CD14-positive monocyte (primary cell): Measurements from ENCODE around the gene IL3RA. TPM values are rescaled to one million over a fixed set of nuclear protein-coding genes. Genes with fewer than 3 reads are reported as not detected.

Source experiments
- DNase-seq, 3 donors: peaks; one replicate each; pipeline ENCODE4 v3.0.0-alpha.2; 2011 to 2022
- H2AFZ ChIP-seq: 2 replicates; pipeline ENCODE4 v1.6.0; 2012; ENCODE audit warnings: mild to moderate bottlenecking, low read depth, low read length, inconsistent platforms; ENCODE audit not compliant: insufficient read depth, poor library complexity, severe bottlenecking
- H3K27ac ChIP-seq, 2 donors: 1 replicate in 1 of 2; 2 replicates in 1 of 2; pipeline ENCODE4 v1.5.1; 2012 to 2013; ENCODE audit warnings: low read length in 2 of 2, control low read depth in 1 of 2, inconsistent platforms in 1 of 2, low read depth in 1 of 2, mild to moderate bottlenecking in 1 of 2
- H3K27me3 ChIP-seq, 2 donors: one replicate each; pipeline versions ENCODE4 v1.6.0 to v1.6.1; 2011 to 2013; ENCODE audit warnings: low read length in 2 of 2; ENCODE audit not compliant: control insufficient read depth in 2 of 2, insufficient read depth in 2 of 2
- H3K36me3 ChIP-seq, 2 donors: replicated peaks in 1 of 2; 1 replicate in 1 of 2; 2 replicates in 1 of 2; pipeline versions ENCODE4 v1.5.1 to v1.6.1; 2012 to 2013; ENCODE audit warnings: low read length in 2 of 2, control low read depth in 1 of 2, inconsistent platforms in 1 of 2, mild to moderate bottlenecking in 1 of 2; ENCODE audit not compliant: insufficient read depth in 2 of 2, control insufficient read depth in 1 of 2
- H3K4me1 ChIP-seq, 2 donors: 1 replicate in 1 of 2; 2 replicates in 1 of 2; pipeline versions ENCODE4 v1.5.1 to v1.6.1; 2012 to 2013; ENCODE audit warnings: low read length in 2 of 2, control low read depth in 1 of 2, inconsistent platforms in 1 of 2, mild to moderate bottlenecking in 1 of 2, moderate library complexity in 1 of 2; ENCODE audit not compliant: insufficient read depth in 2 of 2, control insufficient read depth in 1 of 2
- H3K4me2 ChIP-seq: replicated peaks from 2 replicates; pipeline ENCODE3; 2012; ENCODE audit warnings: low read length, moderate library complexity, mild to moderate bottlenecking; ENCODE audit not compliant: poor library complexity, severe bottlenecking; ENCODE audit errors: extremely low read depth
- H3K4me3 ChIP-seq, 3 experiments: fragments of 200-600 bp in 1 of 3; sonication (generic) in 1 of 3; replicated peaks in 1 of 3; 1 replicate in 2 of 3; 2 replicates in 1 of 3; pipeline ENCODE4 v1.5.1; 2011 to 2013; ENCODE audit warnings: low read length in 3 of 3, mild to moderate bottlenecking in 3 of 3, control low read depth in 2 of 3, low read depth in 2 of 3, inconsistent platforms in 1 of 3, moderate library complexity in 1 of 3
- H3K79me2 ChIP-seq: 2 replicates; pipeline ENCODE4 v1.6.0; 2012; ENCODE audit warnings: mild to moderate bottlenecking, control low read depth, inconsistent platforms, low read length, moderate library complexity; ENCODE audit not compliant: insufficient read depth
- H3K9ac ChIP-seq: 2 replicates; pipeline ENCODE4 v1.6.0; 2017; ENCODE audit warnings: low read length, mild to moderate bottlenecking; ENCODE audit not compliant: insufficient read depth, poor library complexity, severe bottlenecking
- H3K9me3 ChIP-seq, 2 donors: replicated peaks in 1 of 2; 1 replicate in 1 of 2; 2 replicates in 1 of 2; pipeline versions ENCODE4 v1.5.1 to v1.6.1; 2012 to 2013; ENCODE audit warnings: low read length in 2 of 2, control low read depth in 1 of 2; ENCODE audit not compliant: control insufficient read depth in 1 of 2, insufficient read depth in 1 of 2
- H4K20me1 ChIP-seq: 2 replicates; pipeline ENCODE4 v1.6.0; 2012; ENCODE audit warnings: mild to moderate bottlenecking, low read length, control low read depth, moderate library complexity; ENCODE audit not compliant: insufficient read depth
- H3K27ac Mint-ChIP-seq, 7 donors: one replicate each; pipeline ENCODE4 v1.8.0; 2020; ENCODE audit warnings: mild to moderate bottlenecking in 7 of 7, mixed read lengths in 7 of 7, moderate library complexity in 6 of 7, inconsistent platforms in 2 of 7
- H3K27me3 Mint-ChIP-seq, 3 donors: one replicate each; pipeline ENCODE4 v1.8.0; 2021 to 2022; ENCODE audit warnings: low read depth in 3 of 3, mild to moderate bottlenecking in 3 of 3, mixed read lengths in 3 of 3, moderate library complexity in 3 of 3, inconsistent platforms in 1 of 3
- H3K36me3 Mint-ChIP-seq, 2 donors: one replicate each; pipeline ENCODE4 v1.8.0; 2020; ENCODE audit warnings: mixed read lengths in 2 of 2, inconsistent platforms in 1 of 2, mild to moderate bottlenecking in 1 of 2
- H3K4me1 Mint-ChIP-seq: one replicate; pipeline ENCODE4 v1.8.0; 2020; ENCODE audit warnings: mild to moderate bottlenecking, mixed read lengths
- H3K4me3 Mint-ChIP-seq, 2 donors: one replicate each; pipeline ENCODE4 v1.8.0; 2020; ENCODE audit warnings: mild to moderate bottlenecking in 2 of 2, mixed read lengths in 2 of 2, moderate library complexity in 1 of 2
- H3K9me3 Mint-ChIP-seq, 7 donors: one replicate each; pipeline ENCODE4 v1.8.0; 2020 to 2022; ENCODE audit warnings: mixed read lengths in 7 of 7, mild to moderate bottlenecking in 6 of 7, moderate library complexity in 6 of 7, inconsistent platforms in 2 of 7
- CTCF ChIP-seq: fragments of 200-600 bp; IDR thresholded peaks from one replicate; pipeline ENCODE4 v1.8.0; 2022; ENCODE audit warnings: antibody characterized with exemption, mild to moderate bottlenecking
- WGBS: methylation state at CpG from one replicate; pipeline ENCODE4 v1.1.5; 2013; ENCODE audit warnings: missing lambda C conversion rate; ENCODE audit not compliant: insufficient coverage; 5-methylcytosine and 5-hydroxymethylcytosine counted together
- intact Hi-C, 2 donors: fragments of 100-400 bp; cut with micrococcal nuclease; formaldehyde crosslinking; loops; one replicate each; pipeline versions ENCODE4 v1.15.0 to v1.15.1; 2023
- polyA plus RNA-seq, 3 donors: library from polyadenylated mRNA; depleted of rRNA in 1 of 3; unstranded in 2 of 3; stranded (reverse) in 1 of 3; fragments of 300-500 nt in 2 of 3; fragments of >200 nt in 1 of 3; fragmentation: Illumina TruSeq in 2 of 3; gene quantifications; 1 replicate in 2 of 3; 2 replicates in 1 of 3; pipeline ENCODE4 v1.2.3, GENCODE V29; 2012 to 2021

IL3RA gene
- polyA plus RNA-seq, 3 donors, result 2.9 to 12.0 (median 4.4) TPM

- no peak overlapping the region for H3K27ac ChIP-seq
- no peak overlapping the region for H3K4me2 ChIP-seq
- H3K4me3 ChIP-seq, result no peak overlapping the region
- H3K79me2 ChIP-seq, result peaks cover 4% of the 10 kb centered on the region
- intact Hi-C loops, result loop anchor here in 1 of 2 donors (10.0 kb wide), 2 partner anchors 56 to 136 kb away; no protein-coding TSS in a partner anchor
- TF ChIP-seq CTCF, result no peak
- H3K4me1 ChIP-seq, result no peaks in the 10 kb centered on the region
- H3K9me3 Mint-ChIP-seq, result peaks cover 0 to 5% (median 0%) of the 10 kb centered on the region in 7 donors
- whole genome bisulfite sequencing, result 74% methylated on average over 20 of the region's 20 CpGs
- H2AFZ ChIP-seq, result no peak overlapping the region
- H3K27me3 Mint-ChIP-seq, result peaks cover 0 to 3% (median 2%) of the 10 kb centered on the region in 3 donors
- peaks cover 20 to 24% of the 10 kb centered on the region in 2 donors for H3K36me3 ChIP-seq
- no peak overlapping the region for H3K9ac ChIP-seq
- peaks cover 18 to 54% of the 10 kb centered on the region in 2 donors for H3K36me3 Mint-ChIP-seq
- no peak for DNase-seq
- no peaks in the 10 kb centered on the region for H3K27me3 ChIP-seq
- peaks cover 45% of the 10 kb centered on the region for H4K20me1 ChIP-seq
- no peak overlapping the region for H3K4me3 Mint-ChIP-seq
- H3K9me3 ChIP-seq, result no peaks in the 10 kb centered on the region
- H3K4me1 Mint-ChIP-seq, result peaks cover 11% of the 10 kb centered on the region
- peak overlapping the region in 2 of 7 donors; percentile 50 to 62 for H3K27ac Mint-ChIP-seq
These were observed 44.2 kb downstream of the IL3RA start for GRCh38 chrX:1380672-1381233.

- Histone ChIP-seq H3K27me3 (no peaks in the 10 kb centered on the region), H2AFZ (no peak overlapping the region), H3K27ac (no peak overlapping the region), H3K4me3 (no peak overlapping the region), H3K9ac (no peak overlapping the region), H3K4me2 (no peak overlapping the region), H3K9me3 (no peaks in the 10 kb centered on the region), H4K20me1 (peaks cover 85% of the 10 kb centered on the region), H3K4me1 (peaks cover 0 to 2% of the 10 kb centered on the region in 2 donors), H3K79me2 (peaks cover 44% of the 10 kb centered on the region), H3K36me3 (peaks cover 56 to 64% of the 10 kb centered on the region in 2 donors)
- no peak for DNase-seq
- H3K27me3 Mint-ChIP-seq, result peaks cover 0 to 3% (median 2%) of the 10 kb centered on the region in 3 donors
- intact Hi-C loops, result loop anchor here in 1 of 2 donors (5.0 to 10.0 kb wide), 3 partner anchors 37 to 140 kb away; no protein-coding TSS in a partner anchor
- TF ChIP-seq CTCF, result no peak
- peaks cover 14% of the 10 kb centered on the region for H3K4me1 Mint-ChIP-seq
- WGBS, result 94% methylated on average over 9 of the region's 18 CpGs
- no peak overlapping the region for H3K4me3 Mint-ChIP-seq
- peaks cover 52 to 76% of the 10 kb centered on the region in 2 donors for H3K36me3 Mint-ChIP-seq
- H3K9me3 Mint-ChIP-seq, result peaks cover 0 to 5% (median 0%) of the 10 kb centered on the region in 7 donors
- H3K27ac Mint-ChIP-seq, result peak overlapping the region in 6 of 7 donors; percentile 18 to 60 (median 48)
These were observed 48.2 kb downstream of the IL3RA start for GRCh38 chrX:1384658-1385252.
